ENCODE measurements around the gene CAMKMT.
"Not testable (repeated sequence)": the region's sequence is repeated elsewhere in the genome, so short reads cannot be mapped to it uniquely, and the experiment has no call there.

Gene CAMKMT

GRCh38 chr2:44498551-44498950 lies 136.8 kb downstream of the CAMKMT start:
- DNase-seq (ENCODE audit: low read depth in 3 of 3) = no peak

DNA sequence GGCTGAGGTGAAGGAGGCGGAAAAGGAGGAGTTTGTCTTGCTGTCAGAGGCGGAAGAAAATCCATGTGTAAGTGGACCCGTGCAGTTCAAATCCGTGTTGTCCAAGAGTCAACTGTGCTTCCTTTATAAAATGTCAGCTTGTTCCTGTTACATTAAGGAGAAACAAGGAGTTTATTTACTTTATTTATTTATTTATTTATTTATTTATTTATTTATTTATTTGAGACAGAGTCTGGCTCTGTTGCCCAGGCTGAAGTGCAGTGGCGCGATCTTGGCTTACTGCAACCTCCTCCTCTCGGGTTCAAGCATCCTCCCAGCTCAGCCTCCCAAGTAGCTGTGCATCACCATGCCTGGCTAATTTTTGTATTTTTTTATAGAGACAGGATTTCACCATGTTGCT lies 143.9 kb downstream of the CAMKMT start:
- DNase-seq (ENCODE audit: low read depth in 3 of 3) = not testable (repeated sequence)

DNA sequence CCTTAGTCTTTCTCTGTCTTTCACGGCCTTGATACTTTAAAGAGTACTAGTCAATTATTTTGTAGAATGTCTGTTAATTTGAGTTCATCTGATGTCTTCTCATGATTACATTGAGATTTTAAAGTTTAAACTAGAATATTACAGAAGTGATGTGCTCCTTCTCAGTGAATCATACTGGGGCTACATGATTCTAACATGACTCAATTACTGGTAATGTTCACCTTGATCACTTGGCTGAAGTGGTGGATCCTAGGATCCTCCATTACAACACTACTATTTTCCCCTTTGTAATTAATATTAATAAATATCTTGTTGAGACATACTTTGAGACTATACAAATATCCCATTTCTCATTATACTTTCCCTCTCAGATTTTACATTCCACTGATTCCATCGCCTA lies 148.5 kb downstream of the CAMKMT start:
- DNase-seq (ENCODE audit: low read depth in 3 of 3) = no peak

DNA sequence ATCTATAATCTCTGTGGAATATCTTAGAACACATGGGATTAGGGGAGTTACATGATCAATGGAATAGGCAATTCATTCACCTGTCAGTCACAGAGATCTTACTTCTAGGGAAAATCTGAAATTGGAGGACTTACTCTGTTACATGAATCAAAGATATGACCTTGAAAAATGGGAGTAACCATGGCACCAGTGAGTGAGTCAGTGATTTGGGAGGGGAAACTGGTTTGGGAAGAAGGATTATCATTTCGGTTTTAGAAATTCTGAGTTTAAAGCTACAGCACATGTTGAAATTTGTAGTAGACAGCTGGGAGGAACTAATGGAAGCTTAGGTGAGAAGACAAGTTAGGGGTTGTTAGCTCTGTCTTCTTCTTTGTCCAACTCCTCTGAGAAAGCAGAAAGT lies 153.7 kb downstream of the CAMKMT start:
- DNase-seq (ENCODE audit: low read depth in 3 of 3) = no peak

- no peak for DNase-seq (ENCODE audit: low read depth in 3 of 3)
These were observed 157.3 kb downstream of the CAMKMT start for GRCh38 chr2:44519026-44519425.

GRCh38 chr2:44522846-44523245 lies 161.1 kb downstream of the CAMKMT start:
- DNase-seq (ENCODE audit: low read depth in 3 of 3) = no peak

DNA sequence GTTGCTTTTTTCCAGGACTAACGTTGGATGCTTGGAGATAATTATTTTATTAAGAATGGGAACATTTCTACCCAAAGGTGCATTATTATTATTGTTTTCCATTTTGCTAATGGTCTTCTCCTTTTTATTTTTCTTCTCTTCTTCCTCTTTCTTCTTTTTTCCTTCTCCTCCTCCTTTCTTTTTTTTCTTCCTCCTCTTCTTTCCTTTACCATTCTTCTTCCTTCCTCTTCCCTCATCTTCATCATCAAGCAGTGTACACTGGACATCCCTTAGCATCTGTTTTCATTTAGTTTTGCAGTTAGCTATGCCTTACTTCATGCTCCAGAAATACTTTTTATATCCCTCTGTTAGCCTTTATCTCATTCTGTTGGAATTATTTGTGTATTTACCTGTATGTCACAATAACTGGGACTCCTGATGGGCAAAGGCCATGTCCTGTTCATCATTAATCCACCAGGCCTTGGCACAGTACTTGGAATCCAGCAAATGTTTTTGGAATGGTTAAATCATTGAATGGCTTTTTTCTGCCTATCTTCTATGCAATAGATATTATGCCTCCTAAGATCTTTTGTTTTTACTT lies 162.7 kb downstream of the CAMKMT start:
- no peak for DNase-seq (ENCODE audit: low read depth in 3 of 3)

GRCh38 chr2:44526352-44526751 lies 164.6 kb downstream of the CAMKMT start:
- DNase-seq (ENCODE audit: low read depth in 3 of 3) = no peak

- no peak for DNase-seq (ENCODE audit: low read depth in 3 of 3)
These were observed 166.8 kb downstream of the CAMKMT start for GRCh38 chr2:44528595-44528994.

DNA sequence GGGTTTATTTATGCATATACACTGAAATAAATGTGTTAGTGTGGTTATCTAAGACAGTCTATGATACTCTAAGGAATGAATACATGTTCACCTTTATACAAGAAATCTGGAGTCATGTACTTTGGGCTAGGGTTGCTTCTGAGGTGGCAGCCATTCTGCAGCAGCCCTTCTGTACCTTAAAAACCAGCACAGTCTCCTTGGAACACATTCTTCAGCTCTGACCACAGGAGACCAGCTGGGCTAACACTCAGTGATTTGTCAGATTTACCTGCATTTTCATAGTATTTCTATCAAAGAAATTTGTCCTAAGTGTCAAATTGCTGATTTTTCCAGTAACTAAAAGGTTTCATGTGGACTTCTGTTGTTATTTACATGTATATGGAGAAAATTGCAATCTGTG lies 167.7 kb downstream of the CAMKMT start:
- DNase-seq (ENCODE audit: low read depth in 3 of 3) = no peak

- no peak for DNase-seq (ENCODE audit: low read depth in 3 of 3)
These were observed 169.5 kb downstream of the CAMKMT start for GRCh38 chr2:44531289-44531688.

DNA sequence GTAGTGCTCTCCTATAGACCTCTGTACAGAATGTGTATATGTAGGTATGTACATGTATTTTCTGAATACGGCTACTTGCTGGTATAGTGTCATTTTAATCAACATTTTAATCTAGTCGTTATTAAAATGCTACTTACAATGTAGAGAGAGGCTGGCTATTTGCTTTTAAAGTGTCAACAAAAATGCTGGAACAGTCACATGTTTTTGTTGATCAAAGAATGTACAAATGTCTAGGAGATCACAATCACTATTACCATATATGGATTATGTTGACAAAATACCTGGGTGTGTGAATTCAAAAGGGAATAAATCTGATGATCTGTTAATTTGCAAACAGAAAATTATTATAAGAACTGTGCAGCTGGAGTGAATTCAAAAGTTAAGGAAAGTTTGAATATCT lies 170.3 kb downstream of the CAMKMT start:
- no peak for DNase-seq (ENCODE audit: low read depth in 3 of 3)

DNA sequence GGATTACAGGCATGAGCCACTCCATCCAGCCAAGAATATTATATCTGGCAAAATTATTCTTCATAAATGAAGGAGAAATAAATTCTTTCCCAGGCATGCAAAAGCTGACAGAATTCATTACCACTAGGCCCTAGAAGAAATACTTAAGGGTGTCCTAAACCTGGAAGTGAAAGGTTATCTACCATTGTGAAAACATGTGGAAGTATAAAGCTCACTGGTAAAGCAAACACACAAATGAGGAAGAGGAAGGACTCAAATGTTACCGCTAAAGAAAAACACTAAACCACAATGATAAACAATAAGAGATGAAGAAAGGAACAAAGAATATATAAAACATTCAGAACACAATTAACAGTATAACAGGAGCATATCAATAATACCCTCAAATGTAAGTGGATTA lies 171.8 kb downstream of the CAMKMT start:
- DNase-seq (ENCODE audit: low read depth in 3 of 3) = no peak

GRCh38 chr2:44535376-44535775 lies 173.6 kb downstream of the CAMKMT start:
- no peak for DNase-seq (ENCODE audit: low read depth in 3 of 3)

GRCh38 chr2:44537264-44537663 lies 175.5 kb downstream of the CAMKMT start:
- no peak for DNase-seq (ENCODE audit: low read depth in 3 of 3)

GRCh38 chr2:44542520-44542919 lies 180.8 kb downstream of the CAMKMT start:
- DNase-seq (ENCODE audit: low read depth in 3 of 3) = no peak

DNA sequence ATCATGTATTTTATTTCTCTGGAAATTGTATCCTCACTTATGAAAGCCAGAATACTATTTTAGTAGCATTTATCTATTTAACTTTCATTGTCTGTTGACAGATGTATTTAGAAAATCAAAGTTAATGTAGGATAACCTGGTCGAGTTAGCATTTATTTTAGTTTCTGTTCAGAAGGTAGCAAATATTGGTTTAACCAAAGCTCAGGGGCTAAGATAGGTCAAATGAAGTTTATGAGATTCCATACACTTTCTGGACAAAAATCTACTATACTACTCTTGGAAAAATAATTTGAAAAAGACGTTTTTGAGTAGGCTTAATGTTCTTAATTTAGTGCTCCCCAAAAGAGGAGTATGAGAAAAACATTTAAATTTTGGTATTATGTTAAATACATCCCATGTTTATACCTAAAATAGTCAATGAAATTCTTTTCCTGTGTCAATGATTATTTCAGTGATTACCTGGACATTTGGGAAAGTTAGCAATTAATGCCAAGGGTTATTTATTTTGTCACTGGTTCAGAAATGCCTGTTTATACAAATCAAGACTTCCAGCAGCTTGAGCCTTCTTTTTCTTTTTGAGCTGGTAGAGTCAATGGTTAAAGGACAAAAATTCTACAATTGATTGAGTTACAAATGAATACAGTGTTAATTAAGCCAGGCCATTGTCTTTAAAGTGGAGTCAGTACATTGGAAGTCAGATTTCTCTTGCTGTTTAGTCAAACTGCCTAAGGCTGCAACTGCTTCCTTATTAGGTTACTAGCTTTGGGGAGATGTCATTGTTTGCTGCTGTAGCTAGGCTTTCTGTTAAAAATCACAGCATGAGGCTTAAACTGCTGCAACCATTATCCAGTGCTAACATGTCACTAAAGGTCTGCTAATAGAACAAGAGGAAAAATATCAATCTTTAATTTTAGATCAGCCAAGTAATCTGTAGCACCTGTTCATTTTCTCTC lies 182.3 kb downstream of the CAMKMT start:
- no peak for DNase-seq (ENCODE audit: low read depth in 3 of 3)

DNA sequence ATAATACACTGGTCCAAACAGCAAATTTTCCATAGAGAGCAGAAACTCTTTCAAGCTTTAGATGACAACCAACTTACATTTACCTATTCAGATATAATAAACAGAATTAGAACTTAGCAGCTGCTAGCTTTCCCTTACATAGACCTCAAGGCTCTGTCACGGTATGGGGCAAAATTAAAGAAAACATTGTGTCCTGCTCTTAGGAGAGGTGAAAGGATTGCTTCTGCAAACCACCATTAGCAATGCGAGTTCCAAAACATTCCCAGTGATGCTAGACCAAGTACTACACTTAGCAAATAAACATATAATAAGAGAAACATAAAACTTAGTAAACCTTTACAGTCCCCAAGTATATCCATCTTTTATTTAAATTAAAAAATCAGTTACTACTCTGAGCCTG lies 183.3 kb downstream of the CAMKMT start:
- DNase-seq (ENCODE audit: low read depth in 3 of 3) = no peak

DNA sequence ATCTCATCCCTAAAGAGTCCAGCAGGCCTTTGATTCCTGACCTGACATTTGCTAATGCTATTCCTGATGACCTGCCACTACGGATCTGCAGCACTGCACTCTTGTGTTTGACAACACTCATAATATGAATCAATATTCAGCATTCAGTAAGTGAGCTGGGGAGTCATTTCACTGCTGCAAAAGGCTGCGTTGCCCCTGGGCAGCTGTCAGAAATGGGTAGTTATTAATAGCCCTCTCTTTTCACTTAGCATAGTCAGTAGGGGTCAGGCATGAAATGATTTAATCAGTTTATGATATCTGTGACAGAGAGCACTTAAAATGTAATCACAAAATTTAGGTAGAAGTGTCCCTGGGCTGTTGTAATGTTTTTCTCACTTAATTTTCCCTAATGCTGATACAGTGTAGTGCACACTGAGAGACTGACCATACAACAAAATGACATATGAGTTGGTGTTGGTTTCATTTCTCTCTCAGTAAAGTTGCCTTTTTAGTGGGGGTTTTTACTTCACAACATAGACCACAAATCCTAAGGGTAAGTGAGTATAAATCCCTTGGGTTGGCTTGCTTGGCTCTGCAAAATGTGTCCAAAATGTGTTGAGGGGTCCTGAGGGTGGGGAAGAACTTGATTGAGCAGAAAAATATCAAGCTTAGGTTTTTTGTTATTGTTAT lies 184.8 kb downstream of the CAMKMT start:
- no peak for DNase-seq (ENCODE audit: low read depth in 3 of 3)

DNA sequence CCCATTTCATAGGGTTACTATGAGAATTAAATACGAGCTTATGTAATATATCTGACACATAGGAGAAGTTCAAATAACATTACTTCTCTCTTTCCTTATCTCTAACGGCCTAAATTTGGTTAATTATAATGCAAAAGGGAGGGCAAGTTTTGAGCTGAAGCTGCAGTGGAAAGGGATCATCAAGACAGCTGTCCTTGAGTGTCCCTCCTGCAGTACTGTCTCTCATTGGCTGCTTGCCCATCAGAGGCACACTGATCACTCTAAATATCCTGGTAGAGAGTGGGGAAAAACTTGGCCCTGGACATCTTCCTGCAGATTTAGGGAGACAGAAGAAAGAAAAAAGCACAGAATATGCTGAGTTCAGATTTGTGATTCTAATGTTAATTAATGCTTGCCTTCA lies 186.0 kb downstream of the CAMKMT start:
- no peak for DNase-seq (ENCODE audit: low read depth in 3 of 3)

DNA sequence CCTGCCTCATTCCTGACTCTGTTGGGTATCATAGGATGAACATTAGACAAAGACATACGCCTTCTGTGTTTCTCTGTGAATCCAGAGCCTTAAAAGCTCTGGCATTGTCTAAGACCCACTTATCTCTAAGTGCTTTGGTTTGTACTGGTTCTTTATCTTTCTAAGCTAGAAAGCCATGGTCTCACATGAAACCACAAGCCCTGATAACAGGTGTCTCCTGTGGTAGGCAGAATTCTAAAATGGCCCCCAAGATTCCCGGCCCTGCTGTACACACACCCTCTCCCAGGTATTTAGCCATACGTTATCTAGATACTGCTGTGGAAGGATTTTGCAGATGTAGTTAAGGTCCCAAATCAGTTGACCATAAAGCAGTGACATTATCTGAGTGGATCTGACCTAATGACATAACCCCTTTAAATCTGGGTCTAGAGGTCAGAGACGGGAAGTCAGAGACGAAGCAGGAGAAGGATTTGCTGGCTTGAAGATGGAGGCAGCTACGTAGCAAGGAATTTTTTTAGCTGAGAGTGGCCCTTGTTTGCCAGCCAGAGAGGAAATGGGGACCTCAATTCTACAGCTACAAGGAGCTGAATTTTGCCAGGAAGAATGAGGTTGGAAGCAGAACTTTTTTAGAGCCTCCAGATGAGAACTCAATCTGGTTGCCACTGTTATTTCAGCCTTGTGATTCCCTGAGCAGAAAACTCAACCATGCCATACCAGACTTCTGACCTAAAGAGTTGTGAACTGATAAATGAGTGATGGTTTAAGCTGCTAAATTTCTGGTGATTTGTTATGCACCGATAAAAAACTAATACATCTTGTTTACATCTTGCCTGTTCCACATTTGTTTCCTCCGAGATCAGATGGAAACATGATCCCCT lies 186.7 kb downstream of the CAMKMT start:
- no peak for DNase-seq (ENCODE audit: low read depth in 3 of 3)

GRCh38 chr2:44549099-44549471 lies 187.3 kb downstream of the CAMKMT start:
- DNase-seq (ENCODE audit: low read depth in 3 of 3) = no peak
